GM12878 (cell line): ENCODE data around the gene SIGLEC11. TPM values are rescaled to one million over a fixed set of nuclear protein-coding genes. Genes with fewer than 3 reads are reported as not detected.

ENCODE experiments used
- ATF7 ChIP-seq: fragments of 450-650 bp; IDR thresholded peaks from 2 replicates; pipeline ENCODE4 v1.6.1; 2016; ENCODE audit warnings: low read depth, mild to moderate bottlenecking
- BCL11A ChIP-seq: IDR thresholded peaks from 2 replicates; pipeline ENCODE4 v1.6.1; 2011; ENCODE audit warnings: low read depth, low read length
- BMI1 ChIP-seq: fragments of 450-650 bp; IDR thresholded peaks from 2 replicates; pipeline ENCODE4 v1.6.1; 2016; ENCODE audit warnings: mild to moderate bottlenecking, moderate library complexity, borderline replicate concordance
- CBX5 ChIP-seq: sonication (generic); IDR thresholded peaks from 2 replicates; pipeline ENCODE4 v1.6.1; 2016; ENCODE audit warnings: low read depth, moderate library complexity, mild to moderate bottlenecking, inconsistent platforms
- CHD1 ChIP-seq: IDR thresholded peaks from 2 replicates; pipeline ENCODE4 v1.6.1; 2012; ENCODE audit warnings: low read depth, low read length, improper control_type of control experiment
- E2F4 ChIP-seq: IDR thresholded peaks from 2 replicates; pipeline ENCODE4 v1.6.1; 2012; ENCODE audit warnings: low read depth, low read length, improper control_type of control experiment
- HDGF ChIP-seq: fragments of 450-650 bp; IDR thresholded peaks from 2 replicates; pipeline ENCODE4 v1.6.1; 2016; ENCODE audit warnings: antibody characterized with exemption
- IRF4 ChIP-seq: IDR thresholded peaks from 2 replicates; pipeline ENCODE4 v1.6.1; 2011; ENCODE audit warnings: low read depth, low read length
- JUND ChIP-seq: IDR thresholded peaks from 2 replicates; pipeline ENCODE4 v1.6.1; 2012; ENCODE audit warnings: low read depth, mild to moderate bottlenecking, low read length, improper control_type of control experiment, moderate library complexity
- KLF5 ChIP-seq: fragments of 450-650 bp; IDR thresholded peaks from 2 replicates; pipeline ENCODE4 v1.6.1; 2014; ENCODE audit warnings: mild to moderate bottlenecking; ENCODE audit not compliant: partially characterized antibody
- MEF2B ChIP-seq: fragments of 450-650 bp; IDR thresholded peaks from 2 replicates; pipeline ENCODE4 v1.6.1; 2018; ENCODE audit warnings: mild to moderate bottlenecking, moderate library complexity; ENCODE audit not compliant: partially characterized antibody, poor library complexity, severe bottlenecking
- NR2C2 ChIP-seq: IDR thresholded peaks from 2 replicates; pipeline ENCODE4 v1.6.1; 2011; ENCODE audit warnings: borderline replicate concordance, low read depth; ENCODE audit not compliant: control insufficient read depth, insufficient read length
- NR2F1 ChIP-seq: fragments of 450-650 bp; conservative IDR thresholded peaks from 2 replicates; pipeline ENCODE4 v1.6.1; 2017; ENCODE audit warnings: mild to moderate bottlenecking
- RELA ChIP-seq: fragments of 450-650 bp; IDR thresholded peaks from 2 replicates; pipeline ENCODE4 v1.8.0; 2014; ENCODE audit warnings: borderline replicate concordance; ENCODE audit not compliant: partially characterized antibody
- SMAD1 ChIP-seq: fragments of 450-650 bp; IDR thresholded peaks from 2 replicates; pipeline ENCODE4 v1.6.1; 2018; ENCODE audit warnings: mild to moderate bottlenecking, low read depth; ENCODE audit not compliant: partially characterized antibody
- SMAD5 ChIP-seq: IDR thresholded peaks from 2 replicates; pipeline ENCODE4 v1.6.1; 2016; ENCODE audit warnings: antibody characterized with exemption, low read depth
- SREBF1 ChIP-seq: IDR thresholded peaks from 2 replicates; pipeline ENCODE4 v1.6.1; 2012; ENCODE audit warnings: mild to moderate bottlenecking, low read length
- ZBED1 ChIP-seq: IDR thresholded peaks from 2 replicates; pipeline ENCODE4 v1.6.1; 2016; ENCODE audit warnings: borderline replicate concordance
- ZBTB11 ChIP-seq: fragments of 450-650 bp; formaldehyde crosslinking; IDR thresholded peaks from 2 replicates; pipeline ENCODE4 v1.5.0; 2022; ENCODE audit warnings: mild to moderate bottlenecking, missing genetic modification characterization
- ZNF24 ChIP-seq: fragments of 450-650 bp; IDR thresholded peaks from 2 replicates; pipeline ENCODE4 v1.6.1; 2017; ENCODE audit warnings: antibody characterized with exemption, mild to moderate bottlenecking
- ZSCAN29 ChIP-seq: fragments of 450-650 bp; IDR thresholded peaks from 2 replicates; pipeline ENCODE4 v1.6.1; 2017; ENCODE audit warnings: mild to moderate bottlenecking, moderate library complexity
- polyA plus RNA-seq, 11 experiments: library from polyadenylated mRNA; depleted of rRNA in 4 of 11; unstranded in 6 of 11; stranded (reverse) in 5 of 11; fragments of >200 nt; fragmentation: Nextera tagmentation in 4 of 11; fragmentation: Illumina TruSeq in 1 of 11; extraction: Ambion mirVana in 4 of 11; extraction: Trizol in 1 of 11; gene quantifications; 1 replicate in 1 of 11; 2 replicates in 10 of 11; pipeline versions ENCODE4 v1.2.1 to v1.2.3, GENCODE V29; 2011 to 2016; ENCODE audit warnings: inconsistent platforms in 2 of 11, missing spikeins in 2 of 11, low read depth in 1 of 11
- total RNA-seq, 4 experiments: library from RNA; depleted of rRNA in 3 of 4; stranded (reverse); fragments of >200 nt in 3 of 4; fragmentation: Illumina TruSeq in 1 of 4; extraction: Trizol in 1 of 4; gene quantifications; 2 replicates each; pipeline versions ENCODE4 v1.2.1 to v1.2.3, GENCODE V29; 2013 to 2021
- TF ChIP-seq, protein P1 (sequence below): IDR thresholded peaks from 2 replicates; pipeline ENCODE4 v1.6.1; 2011; ENCODE audit warnings: mild to moderate bottlenecking, low read depth, low read length, moderate library complexity; ENCODE audit not compliant: insufficient replicate concordance
- TF ChIP-seq, protein P2 (sequence below): fragments of 450-650 bp; IDR thresholded peaks from 2 replicates; pipeline ENCODE4 v1.6.1; 2016; ENCODE audit warnings: mild to moderate bottlenecking, moderate library complexity, borderline replicate concordance

Gene SIGLEC11
- total and polyA plus RNA-seq, 10 of the 15 experiments (the other 5 are each of a cell fraction or from before 2014, with no cell fraction given): not detected

GRCh38 chr19:49929121-49929610, 31.8 kb downstream of the SIGLEC11 start, which contains the start of the genes ATF5 and NUP62 (continued):
- TF ChIP-seq, protein P1, sequence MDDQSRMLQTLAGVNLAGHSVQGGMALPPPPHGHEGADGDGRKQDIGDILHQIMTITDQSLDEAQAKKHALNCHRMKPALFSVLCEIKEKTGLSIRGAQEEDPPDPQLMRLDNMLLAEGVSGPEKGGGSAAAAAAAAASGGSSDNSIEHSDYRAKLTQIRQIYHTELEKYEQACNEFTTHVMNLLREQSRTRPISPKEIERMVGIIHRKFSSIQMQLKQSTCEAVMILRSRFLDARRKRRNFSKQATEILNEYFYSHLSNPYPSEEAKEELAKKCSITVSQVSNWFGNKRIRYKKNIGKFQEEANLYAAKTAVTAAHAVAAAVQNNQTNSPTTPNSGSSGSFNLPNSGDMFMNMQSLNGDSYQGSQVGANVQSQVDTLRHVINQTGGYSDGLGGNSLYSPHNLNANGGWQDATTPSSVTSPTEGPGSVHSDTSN: peak; percentile 72
- peak; percentile 87 for TF ChIP-seq ZSCAN29
- TF ChIP-seq NR2C2: no peak
- TF ChIP-seq ZBTB11: no peak
- TF ChIP-seq BCL11A: no peak
- TF ChIP-seq ZBED1: peak; percentile 85
- TF ChIP-seq ATF7: 0 out of 2 replicates have a peak, but pooled peaks have one; percentile 24
- TF ChIP-seq ZNF24: no peak
- no peak for TF ChIP-seq JUND
- TF ChIP-seq, protein P2, sequence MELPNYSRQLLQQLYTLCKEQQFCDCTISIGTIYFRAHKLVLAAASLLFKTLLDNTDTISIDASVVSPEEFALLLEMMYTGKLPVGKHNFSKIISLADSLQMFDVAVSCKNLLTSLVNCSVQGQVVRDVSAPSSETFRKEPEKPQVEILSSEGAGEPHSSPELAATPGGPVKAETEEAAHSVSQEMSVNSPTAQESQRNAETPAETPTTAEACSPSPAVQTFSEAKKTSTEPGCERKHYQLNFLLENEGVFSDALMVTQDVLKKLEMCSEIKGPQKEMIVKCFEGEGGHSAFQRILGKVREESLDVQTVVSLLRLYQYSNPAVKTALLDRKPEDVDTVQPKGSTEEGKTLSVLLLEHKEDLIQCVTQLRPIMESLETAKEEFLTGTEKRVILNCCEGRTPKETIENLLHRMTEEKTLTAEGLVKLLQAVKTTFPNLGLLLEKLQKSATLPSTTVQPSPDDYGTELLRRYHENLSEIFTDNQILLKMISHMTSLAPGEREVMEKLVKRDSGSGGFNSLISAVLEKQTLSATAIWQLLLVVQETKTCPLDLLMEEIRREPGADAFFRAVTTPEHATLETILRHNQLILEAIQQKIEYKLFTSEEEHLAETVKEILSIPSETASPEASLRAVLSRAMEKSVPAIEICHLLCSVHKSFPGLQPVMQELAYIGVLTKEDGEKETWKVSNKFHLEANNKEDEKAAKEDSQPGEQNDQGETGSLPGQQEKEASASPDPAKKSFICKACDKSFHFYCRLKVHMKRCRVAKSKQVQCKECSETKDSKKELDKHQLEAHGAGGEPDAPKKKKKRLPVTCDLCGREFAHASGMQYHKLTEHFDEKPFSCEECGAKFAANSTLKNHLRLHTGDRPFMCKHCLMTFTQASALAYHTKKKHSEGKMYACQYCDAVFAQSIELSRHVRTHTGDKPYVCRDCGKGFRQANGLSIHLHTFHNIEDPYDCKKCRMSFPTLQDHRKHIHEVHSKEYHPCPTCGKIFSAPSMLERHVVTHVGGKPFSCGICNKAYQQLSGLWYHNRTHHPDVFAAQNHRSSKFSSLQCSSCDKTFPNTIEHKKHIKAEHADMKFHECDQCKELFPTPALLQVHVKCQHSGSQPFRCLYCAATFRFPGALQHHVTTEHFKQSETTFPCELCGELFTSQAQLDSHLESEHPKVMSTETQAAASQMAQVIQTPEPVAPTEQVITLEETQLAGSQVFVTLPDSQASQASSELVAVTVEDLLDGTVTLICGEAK: no peak
- no peak; the same call in 1 of the 2 replicates for TF ChIP-seq CHD1
- TF ChIP-seq SMAD5: peak; percentile 98
- peak; percentile 45; the same call in 1 of the 2 replicates for TF ChIP-seq IRF4
- TF ChIP-seq RELA: peak; percentile 66
- TF ChIP-seq SMAD1: peak; percentile 91
- no peak for TF ChIP-seq SREBF1
- peak; percentile 32; the same call in 1 of the 2 replicates for TF ChIP-seq BMI1
- TF ChIP-seq CBX5: no peak
- no peak; the same call in 1 of the 2 replicates for TF ChIP-seq HDGF
- TF ChIP-seq MEF2B: peak; percentile 22
- peak; percentile 75 for TF ChIP-seq NR2F1
- peak; percentile 68 for TF ChIP-seq KLF5
- no peak for TF ChIP-seq E2F4
